HepG2 (cell line): ENCODE results near the gene TMEM266. TPM values are rescaled to one million over a fixed set of nuclear protein-coding genes. Genes with fewer than 3 reads are reported as not detected.

ENCODE experiments used
- ARHGAP35 ChIP-seq: sonication (generic); formaldehyde crosslinking; IDR thresholded peaks from 2 replicates; pipeline ENCODE4 v1.9.0; 2022; ENCODE audit warnings: mild to moderate bottlenecking, inconsistent platforms, moderate library complexity, missing genetic modification reagents, borderline replicate concordance
- ATF2 ChIP-seq: sonication (generic); formaldehyde crosslinking; IDR thresholded peaks from 2 replicates; pipeline ENCODE4 v1.4.0; 2020; ENCODE audit warnings: missing genetic modification reagents
- DMTF1 ChIP-seq: sonication (generic); formaldehyde crosslinking; IDR thresholded peaks from 2 replicates; pipeline ENCODE4 v1.4.0; 2020; ENCODE audit warnings: mild to moderate bottlenecking, missing genetic modification reagents
- EHMT2 ChIP-seq: fragments of 200-600 bp; sonication (generic); IDR thresholded peaks from 2 replicates; pipeline ENCODE4 v1.7.0; 2017; ENCODE audit warnings: antibody characterized with exemption, low read depth, low read length, borderline replicate concordance
- KLF11 ChIP-seq: IDR thresholded peaks from 2 replicates; pipeline ENCODE4 v1.6.1; 2016; ENCODE audit warnings: missing compliant biosample characterization
- MED13 ChIP-seq: sonication (generic); formaldehyde crosslinking; IDR thresholded peaks from 2 replicates; pipeline ENCODE4 v1.5.0; 2020; ENCODE audit warnings: missing genetic modification reagents
- NFAT5 ChIP-seq: sonication (generic); formaldehyde crosslinking; IDR thresholded peaks from 2 replicates; pipeline ENCODE4 v1.4.0; 2020; ENCODE audit warnings: missing genetic modification reagents
- NFKB2 ChIP-seq: sonication (generic); formaldehyde crosslinking; IDR thresholded peaks from 2 replicates; pipeline ENCODE4 v1.4.0; 2020; ENCODE audit warnings: missing genetic modification reagents, borderline replicate concordance
- REST ChIP-seq, 2 experiments: IDR thresholded peaks; 2 replicates each; pipeline ENCODE4 v1.6.1; 2011 to 2012; ENCODE audit warnings: low read length in 2 of 2, borderline replicate concordance in 1 of 2, low read depth in 1 of 2, mild to moderate bottlenecking in 1 of 2, moderate library complexity in 1 of 2
- STAG1 ChIP-seq: sonication (generic); formaldehyde crosslinking; IDR thresholded peaks from 2 replicates; pipeline ENCODE4 v1.4.0; 2020; ENCODE audit warnings: missing genetic modification reagents
- TRIM24 ChIP-seq: sonication (generic); formaldehyde crosslinking; IDR thresholded peaks from 2 replicates; pipeline ENCODE4 v1.8.0; 2022; ENCODE audit warnings: mild to moderate bottlenecking, missing genetic modification reagents
- ZNF451 ChIP-seq: sonication (generic); formaldehyde crosslinking; IDR thresholded peaks from 2 replicates; pipeline ENCODE4 v1.5.0; 2020; ENCODE audit warnings: mild to moderate bottlenecking, missing genetic modification reagents
- ZNF766 ChIP-seq: sonication (generic); formaldehyde crosslinking; IDR thresholded peaks from 2 replicates; pipeline ENCODE4 v1.5.0; 2020; ENCODE audit warnings: missing genetic modification reagents, borderline replicate concordance
- ZSCAN9 ChIP-seq: IDR thresholded peaks from 2 replicates; pipeline ENCODE4 v1.6.1; 2016; ENCODE audit warnings: borderline replicate concordance
- polyA plus RNA-seq, 8 experiments: library from polyadenylated mRNA; depleted of rRNA in 3 of 8; stranded (reverse) in 7 of 8; unstranded in 1 of 8; fragments of >200 nt; fragmentation: Illumina TruSeq in 4 of 8; extraction: Trizol in 4 of 8; gene quantifications; 2 replicates each; pipeline versions ENCODE4 v1.2.1 to v1.2.3, GENCODE V29; 2011 to 2016; ENCODE audit warnings: low read depth in 4 of 8, missing spikeins in 1 of 8, mixed read lengths in 1 of 8; ENCODE audit not compliant: insufficient read depth in 1 of 8
- total RNA-seq, 5 experiments: library from RNA; depleted of rRNA; stranded (reverse); fragments of >200 nt; fragmentation: Illumina TruSeq; extraction: Trizol; gene quantifications; 2 replicates each; pipeline ENCODE4 v1.2.3, GENCODE V29; 2016; ENCODE audit warnings: low read depth in 1 of 5

The TMEM266 gene
- total and polyA plus RNA-seq, 2 of the 13 experiments (the other 11 are each of a cell fraction or from before 2014, with no cell fraction given): 0.04 TPM; not detected in 1

- TF ChIP-seq REST (IDR thresholded peaks at IDR 0.05; ENCODE audit: borderline replicate concordance in 1 of 2, low read depth in 1 of 2, low read length in 2 of 2) (no peak), ZNF766 (no peak), DMTF1 (CRISPR knock-in tag) (no peak), ATF2 (CRISPR knock-in tag) (no peak), ZSCAN9 (CRISPR knock-in tag) (no peak), KLF11 (no peak), ZNF451 (CRISPR knock-in tag) (no peak), NFAT5 (no peak), NFKB2 (no peak), ARHGAP35 (CRISPR knock-in tag) (no peak), STAG1 (CRISPR knock-in tag) (peak; percentile 79), EHMT2 (no peak), TRIM24 (CRISPR knock-in tag) (no peak), MED13 (CRISPR knock-in tag) (no peak)
These were observed 125.9 kb downstream of the TMEM266 start (continued) for GRCh38 chr15:76185716-76186115.
